ENCODE results near the gene LRP11.
"Not testable (repeated sequence)": the region's sequence is repeated elsewhere in the genome, so short reads cannot be mapped to it uniquely, and the experiment has no call there.

LRP11 gene

GRCh38 chr6:149896491-149896890, 32.3 kb upstream of the LRP11 start:
- no peaks in the 10 kb centered on the region for H4K20me1 ChIP-seq (ENCODE audit: insufficient read depth, low read length)
- H3K9me3 ChIP-seq (replicated peaks; ENCODE audit: insufficient read depth, low read length): no peaks in the 10 kb centered on the region
- no peaks in the 10 kb centered on the region for H3F3A ChIP-seq (ENCODE audit: insufficient read depth, low read length)
- H2AFZ ChIP-seq (ENCODE audit: low read length): no peak overlapping the region
- H3K4me1 ChIP-seq (ENCODE audit: low read length): no peaks in the 10 kb centered on the region
- no peak for DNase-seq
- H3K9ac ChIP-seq (ENCODE audit: low read length): no peak overlapping the region
- H3K27ac ChIP-seq (ENCODE audit: low read length): no peak overlapping the region
- no peak overlapping the region for H3K4me2 ChIP-seq (ENCODE audit: low read depth, low read length)
- TF ChIP-seq CTCF (IDR thresholded peaks at IDR 0.05; ENCODE audit: low read length) (no peak), EZH2phosphoT487 (IDR thresholded peaks at IDR 0.05; ENCODE audit: low read length) (no peak), EZH2 (optimal IDR thresholded peaks at IDR 0.05; ENCODE audit: low read depth, low read length) (no peak)
- no peaks in the 10 kb centered on the region for H3K36me3 ChIP-seq (replicated peaks; ENCODE audit: insufficient read depth, low read length)
- H3K9me2 ChIP-seq (replicated peaks; ENCODE audit: insufficient read depth, low read length): no peaks in the 10 kb centered on the region
- H3K79me2 ChIP-seq (ENCODE audit: low read length): no peaks in the 10 kb centered on the region
- H3K27me3 ChIP-seq (replicated peaks; ENCODE audit: insufficient read depth, low read length): peaks cover 35% of the 10 kb centered on the region
- no peak overlapping the region for H3K4me3 ChIP-seq (ENCODE audit: low read length)

GRCh38 chr6:149895833-149896271, 31.7 kb upstream of the LRP11 start:
- no peak overlapping the region for H3K27ac ChIP-seq (ENCODE audit: low read length)
- no peak overlapping the region for H3K4me3 ChIP-seq (ENCODE audit: low read length)
- H3K36me3 ChIP-seq (replicated peaks; ENCODE audit: insufficient read depth, low read length): no peaks in the 10 kb centered on the region

GRCh38 chr6:149895048-149895590, 31.0 kb upstream of the LRP11 start:
- H3K36me3 ChIP-seq (replicated peaks; ENCODE audit: insufficient read depth, low read length): no peaks in the 10 kb centered on the region
- no peaks in the 10 kb centered on the region for H3K9me2 ChIP-seq (replicated peaks; ENCODE audit: insufficient read depth, low read length)
- H3K4me1 ChIP-seq (ENCODE audit: low read length): no peaks in the 10 kb centered on the region
- H2AFZ ChIP-seq (ENCODE audit: low read length): no peak overlapping the region
- no peak overlapping the region for H3K4me3 ChIP-seq (ENCODE audit: low read length)
- H3K27me3 ChIP-seq (replicated peaks; ENCODE audit: insufficient read depth, low read length): peaks cover 29% of the 10 kb centered on the region
- H3K4me2 ChIP-seq (ENCODE audit: low read depth, low read length): no peak overlapping the region
- H3K79me2 ChIP-seq (ENCODE audit: low read length): no peaks in the 10 kb centered on the region
- no peak for TF ChIP-seq CTCF (IDR thresholded peaks at IDR 0.05; ENCODE audit: low read length)
- no peak for TF ChIP-seq EZH2phosphoT487 (IDR thresholded peaks at IDR 0.05; ENCODE audit: low read length)
- TF ChIP-seq EZH2 (optimal IDR thresholded peaks at IDR 0.05; ENCODE audit: low read depth, low read length): no peak
- no peak overlapping the region for H3K9ac ChIP-seq (ENCODE audit: low read length)
- no peaks in the 10 kb centered on the region for H4K20me1 ChIP-seq (ENCODE audit: insufficient read depth, low read length)
- no peak overlapping the region for H3K27ac ChIP-seq (ENCODE audit: low read length)
- no peak for DNase-seq
- H3K9me3 ChIP-seq (replicated peaks; ENCODE audit: insufficient read depth, low read length): no peaks in the 10 kb centered on the region
- no peaks in the 10 kb centered on the region for H3F3A ChIP-seq (ENCODE audit: insufficient read depth, low read length)

More at GRCh38 chr6:149895833-149896271, 31.7 kb upstream of the LRP11 start:
- H3K4me2 ChIP-seq (ENCODE audit: low read depth, low read length): no peak overlapping the region
- no peaks in the 10 kb centered on the region for H4K20me1 ChIP-seq (ENCODE audit: insufficient read depth, low read length)
- no peak for DNase-seq
- no peaks in the 10 kb centered on the region for H3K4me1 ChIP-seq (ENCODE audit: low read length)
- H3K9ac ChIP-seq (ENCODE audit: low read length): no peak overlapping the region
- no peaks in the 10 kb centered on the region for H3K79me2 ChIP-seq (ENCODE audit: low read length)
- H3K27me3 ChIP-seq (replicated peaks; ENCODE audit: insufficient read depth, low read length): peaks cover 29% of the 10 kb centered on the region
- no peaks in the 10 kb centered on the region for H3K9me3 ChIP-seq (replicated peaks; ENCODE audit: insufficient read depth, low read length)
- no peaks in the 10 kb centered on the region for H3F3A ChIP-seq (ENCODE audit: insufficient read depth, low read length)
- no peak overlapping the region for H2AFZ ChIP-seq (ENCODE audit: low read length)
- TF ChIP-seq EZH2 (optimal IDR thresholded peaks at IDR 0.05; ENCODE audit: low read depth, low read length) (no peak), EZH2phosphoT487 (IDR thresholded peaks at IDR 0.05; ENCODE audit: low read length) (no peak), CTCF (IDR thresholded peaks at IDR 0.05; ENCODE audit: low read length) (no peak)
- no peaks in the 10 kb centered on the region for H3K9me2 ChIP-seq (replicated peaks; ENCODE audit: insufficient read depth, low read length)

GRCh38 chr6:149891864-149892263, 27.7 kb upstream of the LRP11 start:
- H3K9ac ChIP-seq (ENCODE audit: low read length); DNase-seq; H2AFZ ChIP-seq (ENCODE audit: low read length); H3K9me3 ChIP-seq (replicated peaks; ENCODE audit: insufficient read depth, low read length); H3K9me2 ChIP-seq (replicated peaks; ENCODE audit: insufficient read depth, low read length); H3F3A ChIP-seq (ENCODE audit: insufficient read depth, low read length); H3K4me3 ChIP-seq (ENCODE audit: low read length); H4K20me1 ChIP-seq (ENCODE audit: insufficient read depth, low read length); H3K4me1 ChIP-seq (ENCODE audit: low read length); H3K4me2 ChIP-seq (ENCODE audit: low read depth, low read length); H3K36me3 ChIP-seq (replicated peaks; ENCODE audit: insufficient read depth, low read length); H3K79me2 ChIP-seq (ENCODE audit: low read length); H3K27ac ChIP-seq (ENCODE audit: low read length): not testable (repeated sequence)
- peaks cover 34% of the 10 kb centered on the region; the same call in 1 of the 2 replicates for H3K27me3 ChIP-seq (replicated peaks; ENCODE audit: insufficient read depth, low read length)

Measured in MM.1S (cell line).